Stimulated activated CD4-positive, alpha-beta T cell treated with anti-CD3 and anti-CD28 coated beads, Interleukin-1b, Interleukin-23, amount 100 ng/mL, for 1 hour (primary cell): Measurements from ENCODE around the gene RIC8A.
A peak's percentile ranks its signal among the peaks of the same experiment; 100 is the strongest.
"Not testable (repeated sequence)": the region's sequence is repeated elsewhere in the genome, so short reads cannot be mapped to it uniquely, and the experiment has no call there.

ENCODE experiments used
- DNase-seq, 2 donors: peaks; one replicate each; pipeline ENCODE4 v3.0.0-alpha.2; 2020; ENCODE audit warnings: low read depth in 2 of 2

The RIC8A gene

GRCh38 chr11:207208-207862 is at the start of gene RIC8A, which contains the start of gene BET1L:
Gene RIC8A, plus strand, starts transcription at chr11:207708. Its CDS starts 1,147 bp downstream, at chr11:208855.
Gene BET1L, minus strand, starts transcription at chr11:207399. Its CDS starts 78 bp downstream, at chr11:207321.
- DNase-seq = peak; percentile 92 to 95

GRCh38 chr11:180242-180641 is 27.3 kb upstream of the RIC8A start:
- not testable (repeated sequence) for DNase-seq

GRCh38 chr11:189200-189783 is 18.2 kb upstream of the RIC8A start:
- DNase-seq = not testable (repeated sequence)

GRCh38 chr11:189843-190311 is 17.6 kb upstream of the RIC8A start:
- not testable (repeated sequence) for DNase-seq

- DNase-seq = not testable (repeated sequence)
Observed at GRCh38 chr11:190546-190945, 17.0 kb upstream of the RIC8A start.

GRCh38 chr11:191490-192478 is 15.7 kb upstream of the RIC8A start:
- not testable (repeated sequence) for DNase-seq

GRCh38 chr11:192674-193128 is 14.8 kb upstream of the RIC8A start, which contains the start of gene SCGB1C1:
Gene SCGB1C1, plus strand, starts transcription at chr11:193078. Its CDS starts 22 bp downstream, at chr11:193100.
- not testable (repeated sequence) for DNase-seq

- DNase-seq = not testable (repeated sequence)
Observed at GRCh38 chr11:193481-193880, 14.0 kb upstream of the RIC8A start.

- DNase-seq = no peak
Observed at GRCh38 chr11:196786-197731, 10.4 kb upstream of the RIC8A start.

GRCh38 chr11:197741-198235 is 9.7 kb upstream of the RIC8A start:
- DNase-seq = no peak

GRCh38 chr11:198236-198806 is 9.2 kb upstream of the RIC8A start:
- DNase-seq = no peak

- DNase-seq = no peak
Observed at GRCh38 chr11:199004-199581, 8.4 kb upstream of the RIC8A start.

- DNase-seq = no peak
Observed at GRCh38 chr11:199782-200181, 7.7 kb upstream of the RIC8A start.

GRCh38 chr11:200224-201003 is 7.1 kb upstream of the RIC8A start:
- no peak for DNase-seq

- DNase-seq = no peak
Observed at GRCh38 chr11:201966-202365, 5.5 kb upstream of the RIC8A start.

- no peak for DNase-seq
Observed at GRCh38 chr11:202490-202889, 5.0 kb upstream of the RIC8A start.

- DNase-seq = no peak
Observed at GRCh38 chr11:203056-203944, 4.2 kb upstream of the RIC8A start.
